ENCODE data around the gene WRNIP1. TPM values are rescaled to one million over a fixed set of nuclear protein-coding genes. Genes with fewer than 3 reads are reported as not detected.

Gene WRNIP1
- total RNA-seq, 4 donors from 2014 or later: 51.9 to 66.0 (median 57.3) TPM

DNA sequence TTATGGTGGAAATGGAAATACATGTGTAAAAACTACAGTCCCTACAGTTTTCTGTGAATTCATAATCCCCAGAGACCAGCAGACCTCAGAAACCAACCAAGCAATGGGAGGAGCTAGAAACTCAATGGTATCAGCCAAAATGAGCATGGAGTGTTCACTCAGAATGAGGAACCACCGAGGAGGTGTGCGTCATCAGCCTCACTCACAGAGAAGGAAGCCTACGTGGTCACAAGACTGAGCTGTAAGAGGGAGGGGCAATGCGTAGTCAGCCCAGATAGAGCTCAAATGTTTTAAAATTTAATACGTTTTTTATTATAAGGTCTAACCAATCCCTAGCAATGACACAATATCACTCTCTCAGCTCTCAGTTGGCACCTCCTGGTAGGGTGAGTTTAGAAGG, 31.9 kb upstream of the WRNIP1 start:
- ATAC-seq: peak; percentile 61 to 69
- peaks cover 36 to 48% of the 10 kb centered on the region in 2 donors for H3K4me1 ChIP-seq
- TF ChIP-seq POLR2A (IDR thresholded peaks at IDR 0.05): peak in 1 of 2 donors; percentile 16
- TF ChIP-seq, protein P1, sequence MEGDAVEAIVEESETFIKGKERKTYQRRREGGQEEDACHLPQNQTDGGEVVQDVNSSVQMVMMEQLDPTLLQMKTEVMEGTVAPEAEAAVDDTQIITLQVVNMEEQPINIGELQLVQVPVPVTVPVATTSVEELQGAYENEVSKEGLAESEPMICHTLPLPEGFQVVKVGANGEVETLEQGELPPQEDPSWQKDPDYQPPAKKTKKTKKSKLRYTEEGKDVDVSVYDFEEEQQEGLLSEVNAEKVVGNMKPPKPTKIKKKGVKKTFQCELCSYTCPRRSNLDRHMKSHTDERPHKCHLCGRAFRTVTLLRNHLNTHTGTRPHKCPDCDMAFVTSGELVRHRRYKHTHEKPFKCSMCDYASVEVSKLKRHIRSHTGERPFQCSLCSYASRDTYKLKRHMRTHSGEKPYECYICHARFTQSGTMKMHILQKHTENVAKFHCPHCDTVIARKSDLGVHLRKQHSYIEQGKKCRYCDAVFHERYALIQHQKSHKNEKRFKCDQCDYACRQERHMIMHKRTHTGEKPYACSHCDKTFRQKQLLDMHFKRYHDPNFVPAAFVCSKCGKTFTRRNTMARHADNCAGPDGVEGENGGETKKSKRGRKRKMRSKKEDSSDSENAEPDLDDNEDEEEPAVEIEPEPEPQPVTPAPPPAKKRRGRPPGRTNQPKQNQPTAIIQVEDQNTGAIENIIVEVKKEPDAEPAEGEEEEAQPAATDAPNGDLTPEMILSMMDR (IDR thresholded peaks at IDR 0.05 in 4 of 5, conservative IDR thresholded peaks at IDR 0.05 in 1 of 5): no peak
- in situ Hi-C loops (cut with MboI; ENCODE audit: low sequenced_read_pairs in 4 of 4): loop anchor here in 1 of 4 donors (25.0 kb wide), 1 partner anchor 1146 kb away; no protein-coding TSS in a partner anchor
- intact Hi-C loops (cut with DNase I; ENCODE audit: low total_unique reads): no loop called here
- DNase-seq: peak; percentile 64 to 71
- no peaks in the 10 kb centered on the region for H3K36me3 ChIP-seq
- H3K4me3 ChIP-seq: no peak overlapping the region
- H3K27ac ChIP-seq: peak overlapping the region; percentile 66 to 83 (median 72)
- no peaks in the 10 kb centered on the region for H3K27me3 ChIP-seq
- no peaks in the 10 kb centered on the region for H3K9me3 ChIP-seq

DNA sequence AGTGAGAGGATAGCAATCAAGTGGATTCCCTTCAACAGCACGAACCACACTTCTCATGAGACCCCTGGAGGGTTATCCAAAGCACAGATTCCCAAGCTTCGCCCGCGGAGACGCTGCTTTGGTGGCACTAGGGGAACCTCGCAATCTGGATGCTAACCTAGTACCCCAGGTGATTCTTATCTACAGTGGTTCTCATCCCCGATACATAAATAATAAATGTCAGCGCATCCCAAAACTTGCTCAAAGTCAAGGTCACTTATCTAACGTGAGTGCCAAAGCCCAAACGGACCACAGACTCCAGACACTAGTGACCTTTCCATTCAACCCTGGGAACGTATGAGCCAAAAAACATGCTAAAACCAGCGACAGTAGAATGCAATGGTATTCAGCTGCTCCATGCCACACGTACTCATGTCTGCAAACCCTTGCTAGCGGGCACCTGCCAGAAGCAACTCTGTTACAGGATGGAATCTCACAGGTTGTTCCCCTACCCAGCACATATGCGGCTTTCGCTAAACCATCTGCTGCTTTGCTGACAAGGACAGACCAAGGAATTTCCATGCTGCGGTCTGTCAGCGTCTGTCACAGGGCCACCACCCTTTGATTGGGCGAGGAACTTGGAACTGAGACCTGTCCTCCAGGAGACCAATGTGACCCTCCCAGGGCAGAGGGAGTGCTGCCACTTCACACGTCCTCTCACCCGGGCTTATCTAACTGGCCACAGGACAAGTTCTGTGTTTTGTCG, 31.3 kb upstream of the WRNIP1 start:
- no peaks in the 10 kb centered on the region for H3K9me3 ChIP-seq
- intact Hi-C loops (cut with DNase I; ENCODE audit: low total_unique reads): no loop called here
- ATAC-seq (peak; percentile 15 to 45), DNase-seq (peak; percentile 22 to 38)
- no peak overlapping the region for H3K4me3 ChIP-seq
- no peaks in the 10 kb centered on the region for H3K36me3 ChIP-seq
- H3K27me3 ChIP-seq: no peaks in the 10 kb centered on the region
- peak in 1 of 2 donors; percentile 3 for TF ChIP-seq POLR2A (IDR thresholded peaks at IDR 0.05)
- TF ChIP-seq, protein P1 (IDR thresholded peaks at IDR 0.05 in 4 of 5, conservative IDR thresholded peaks at IDR 0.05 in 1 of 5): no peak
- in situ Hi-C loops (cut with MboI; ENCODE audit: low sequenced_read_pairs in 4 of 4): loop anchor here in 1 of 4 donors (25.0 kb wide), 1 partner anchor 1147 kb away; no protein-coding TSS in a partner anchor
- H3K27ac ChIP-seq: peak overlapping the region; percentile 66 to 83 (median 72)
- H3K4me1 ChIP-seq: peaks cover 36 to 48% of the 10 kb centered on the region in 2 donors

DNA sequence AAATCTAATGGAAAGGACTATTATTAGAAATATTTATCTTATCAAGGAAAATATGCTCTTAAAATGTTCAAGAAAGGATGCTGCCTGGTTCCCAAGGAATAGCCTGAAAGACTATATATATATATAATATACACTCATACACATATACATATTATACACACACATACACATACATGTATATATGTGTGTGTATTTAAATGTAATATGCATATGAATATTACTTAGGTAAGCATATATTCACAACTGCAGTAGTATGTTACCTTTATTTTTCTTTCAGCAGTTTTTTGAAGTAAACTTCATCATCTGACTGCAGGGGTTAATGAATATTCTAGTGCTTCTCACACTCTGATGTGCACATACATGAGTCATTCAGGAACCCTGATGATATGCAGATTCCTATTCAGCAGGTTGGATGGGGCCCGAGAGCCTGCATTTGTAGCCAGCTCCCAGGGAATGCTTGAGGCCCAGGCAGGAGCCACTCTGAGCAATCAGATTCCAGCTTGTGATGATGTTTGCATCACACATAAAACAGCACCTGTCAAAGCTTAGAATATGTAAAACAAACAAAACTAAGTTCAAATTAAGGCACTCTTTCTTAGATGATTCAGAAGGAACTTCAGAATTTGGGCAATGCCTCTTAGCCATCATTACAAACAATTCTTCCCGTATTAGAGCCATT, 30.6 kb upstream of the WRNIP1 start:
- TF ChIP-seq POLR2A (IDR thresholded peaks at IDR 0.05): no peak
- TF ChIP-seq, protein P1 (IDR thresholded peaks at IDR 0.05 in 4 of 5, conservative IDR thresholded peaks at IDR 0.05 in 1 of 5): no peak
- H3K36me3 ChIP-seq: no peaks in the 10 kb centered on the region
- in situ Hi-C loops (cut with MboI; ENCODE audit: low sequenced_read_pairs in 4 of 4) (loop anchor here in 1 of 4 donors (25.0 kb wide), 1 partner anchor 1147 kb away; no protein-coding TSS in a partner anchor), intact Hi-C loops (cut with DNase I; ENCODE audit: low total_unique reads) (no loop called here)
- peak overlapping the region; percentile 66 to 83 (median 72) for H3K27ac ChIP-seq
- ATAC-seq (no peak), DNase-seq (no peak)
- no peaks in the 10 kb centered on the region for H3K27me3 ChIP-seq
- H3K4me3 ChIP-seq: no peak overlapping the region
- H3K4me1 ChIP-seq: peaks cover 36 to 48% of the 10 kb centered on the region in 2 donors
- H3K9me3 ChIP-seq: no peaks in the 10 kb centered on the region

DNA sequence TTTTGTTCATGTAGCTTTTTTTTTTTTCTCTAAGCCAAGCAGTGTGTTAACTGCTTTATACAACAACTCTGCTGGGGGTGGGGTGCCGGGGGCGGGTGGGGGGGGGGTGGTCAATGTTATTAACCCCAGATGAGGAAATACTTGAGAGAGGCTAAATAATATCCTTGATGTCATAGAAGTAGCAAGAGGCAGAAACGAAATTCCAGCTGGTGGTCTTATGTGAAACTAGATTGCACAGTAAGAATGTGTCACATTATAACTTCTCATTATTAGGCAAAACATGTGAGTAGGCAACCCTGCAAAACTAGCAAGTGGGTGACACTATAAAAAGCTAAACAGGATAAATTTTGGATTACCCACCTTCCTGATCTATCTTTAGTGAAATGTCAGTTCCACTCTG, 27.3 kb upstream of the WRNIP1 start:
- peaks cover 18 to 26% of the 10 kb centered on the region in 2 donors for H3K4me1 ChIP-seq
- DNase-seq (no peak), ATAC-seq (no peak)
- no peaks in the 10 kb centered on the region for H3K9me3 ChIP-seq
- in situ Hi-C loops (cut with MboI; ENCODE audit: low sequenced_read_pairs in 4 of 4) (loop anchor here in 1 of 4 donors (25.0 kb wide), 1 partner anchor 1151 kb away; no protein-coding TSS in a partner anchor), intact Hi-C loops (cut with DNase I; ENCODE audit: low total_unique reads) (loop anchor here (1.0 kb wide), 1 partner anchor 26 kb away; no protein-coding TSS in a partner anchor)
- H3K36me3 ChIP-seq: no peaks in the 10 kb centered on the region
- TF ChIP-seq, protein P1 (IDR thresholded peaks at IDR 0.05 in 4 of 5, conservative IDR thresholded peaks at IDR 0.05 in 1 of 5): no peak
- no peak for TF ChIP-seq POLR2A (IDR thresholded peaks at IDR 0.05)
- H3K27ac ChIP-seq: no peak overlapping the region
- no peak overlapping the region for H3K4me3 ChIP-seq
- H3K27me3 ChIP-seq: no peaks in the 10 kb centered on the region

Data from gastrocnemius medialis (tissue), 4 donors.